Measurements from ENCODE around the gene SHROOM3.

Gene SHROOM3

GRCh38 chr4:76434901-76435527 is at the start of gene SHROOM3:
Gene SHROOM3, plus strand, starts transcription at chr4:76435229. Its CDS starts 824 bp downstream, at chr4:76436053.
- H3K9ac ChIP-seq (ENCODE audit: low read depth, low read length), result peak within 1 kb of the TSS; percentile 42
- H3K36me3 ChIP-seq (ENCODE audit: control insufficient read depth, insufficient read depth, low read length), result no peaks in the 10 kb centered on the region
- peaks cover 10% of the 10 kb centered on the region for H3K4me1 ChIP-seq (ENCODE audit: control insufficient read depth, insufficient read depth, low read length)
- no peaks in the 10 kb centered on the region for H3K9me3 ChIP-seq (ENCODE audit: control insufficient read depth, insufficient read depth, low read length)
- H3K27me3 ChIP-seq (ENCODE audit: control insufficient read depth, insufficient read depth, low read length), result no peaks in the 10 kb centered on the region
- peak within 1 kb of the TSS; percentile 40 for H3K4me3 ChIP-seq (ENCODE audit: low read depth, low read length)

- no peaks in the 10 kb centered on the region for H3K27me3 ChIP-seq (ENCODE audit: control insufficient read depth, insufficient read depth, low read length)
- peaks cover 15% of the 10 kb centered on the region for H3K4me1 ChIP-seq (ENCODE audit: control insufficient read depth, insufficient read depth, low read length)
- no peaks in the 10 kb centered on the region for H3K36me3 ChIP-seq (ENCODE audit: control insufficient read depth, insufficient read depth, low read length)
- no peak overlapping the region for H3K9ac ChIP-seq (ENCODE audit: low read depth, low read length)
- H3K9me3 ChIP-seq (ENCODE audit: control insufficient read depth, insufficient read depth, low read length), result no peaks in the 10 kb centered on the region
- no peak overlapping the region for H3K4me3 ChIP-seq (ENCODE audit: low read depth, low read length)
Measured at GRCh38 chr4:76385974-76386373, 49.1 kb upstream of the SHROOM3 start.

- Histone ChIP-seq H3K9ac (ENCODE audit: low read depth, low read length) (no peak overlapping the region), H3K27me3 (ENCODE audit: control insufficient read depth, insufficient read depth, low read length) (no peaks in the 10 kb centered on the region), H3K4me1 (ENCODE audit: control insufficient read depth, insufficient read depth, low read length) (peaks cover 15% of the 10 kb centered on the region), H3K4me3 (ENCODE audit: low read depth, low read length) (no peak overlapping the region), H3K36me3 (ENCODE audit: control insufficient read depth, insufficient read depth, low read length) (no peaks in the 10 kb centered on the region), H3K9me3 (ENCODE audit: control insufficient read depth, insufficient read depth, low read length) (no peaks in the 10 kb centered on the region)
Measured at GRCh38 chr4:76386566-76387305, 48.3 kb upstream of the SHROOM3 start.

- H3K4me1 ChIP-seq (ENCODE audit: control insufficient read depth, insufficient read depth, low read length), result peaks cover 12% of the 10 kb centered on the region
- no peak overlapping the region for H3K9ac ChIP-seq (ENCODE audit: low read depth, low read length)
- H3K27me3 ChIP-seq (ENCODE audit: control insufficient read depth, insufficient read depth, low read length), result no peaks in the 10 kb centered on the region
- H3K9me3 ChIP-seq (ENCODE audit: control insufficient read depth, insufficient read depth, low read length), result no peaks in the 10 kb centered on the region
- H3K4me3 ChIP-seq (ENCODE audit: low read depth, low read length), result no peak overlapping the region
- H3K36me3 ChIP-seq (ENCODE audit: control insufficient read depth, insufficient read depth, low read length), result no peaks in the 10 kb centered on the region
Measured at GRCh38 chr4:76388160-76388908, 46.7 kb upstream of the SHROOM3 start.

- Histone ChIP-seq H3K9me3 (ENCODE audit: control insufficient read depth, insufficient read depth, low read length) (no peaks in the 10 kb centered on the region), H3K4me3 (ENCODE audit: low read depth, low read length) (no peak overlapping the region), H3K4me1 (ENCODE audit: control insufficient read depth, insufficient read depth, low read length) (peaks cover 4% of the 10 kb centered on the region), H3K9ac (ENCODE audit: low read depth, low read length) (no peak overlapping the region), H3K27me3 (ENCODE audit: control insufficient read depth, insufficient read depth, low read length) (no peaks in the 10 kb centered on the region), H3K36me3 (ENCODE audit: control insufficient read depth, insufficient read depth, low read length) (no peaks in the 10 kb centered on the region)
Measured at GRCh38 chr4:76401654-76402053, 33.4 kb upstream of the SHROOM3 start.

GRCh38 chr4:76406081-76406480 is 28.9 kb upstream of the SHROOM3 start:
- Histone ChIP-seq H3K36me3 (ENCODE audit: control insufficient read depth, insufficient read depth, low read length) (no peaks in the 10 kb centered on the region), H3K9ac (ENCODE audit: low read depth, low read length) (no peak overlapping the region), H3K9me3 (ENCODE audit: control insufficient read depth, insufficient read depth, low read length) (no peaks in the 10 kb centered on the region), H3K27me3 (ENCODE audit: control insufficient read depth, insufficient read depth, low read length) (no peaks in the 10 kb centered on the region), H3K4me3 (ENCODE audit: low read depth, low read length) (no peak overlapping the region), H3K4me1 (ENCODE audit: control insufficient read depth, insufficient read depth, low read length) (no peaks in the 10 kb centered on the region)

GRCh38 chr4:76407440-76408119 is 27.4 kb upstream of the SHROOM3 start:
- H3K4me3 ChIP-seq (ENCODE audit: low read depth, low read length), result no peak overlapping the region
- no peaks in the 10 kb centered on the region for H3K36me3 ChIP-seq (ENCODE audit: control insufficient read depth, insufficient read depth, low read length)
- H3K9me3 ChIP-seq (ENCODE audit: control insufficient read depth, insufficient read depth, low read length), result no peaks in the 10 kb centered on the region
- H3K9ac ChIP-seq (ENCODE audit: low read depth, low read length), result no peak overlapping the region
- H3K4me1 ChIP-seq (ENCODE audit: control insufficient read depth, insufficient read depth, low read length), result no peaks in the 10 kb centered on the region
- no peaks in the 10 kb centered on the region for H3K27me3 ChIP-seq (ENCODE audit: control insufficient read depth, insufficient read depth, low read length)

GRCh38 chr4:76410636-76411035 is 24.4 kb upstream of the SHROOM3 start:
- Histone ChIP-seq H3K9ac (ENCODE audit: low read depth, low read length) (no peak overlapping the region), H3K27me3 (ENCODE audit: control insufficient read depth, insufficient read depth, low read length) (no peaks in the 10 kb centered on the region), H3K9me3 (ENCODE audit: control insufficient read depth, insufficient read depth, low read length) (no peaks in the 10 kb centered on the region), H3K4me1 (ENCODE audit: control insufficient read depth, insufficient read depth, low read length) (no peaks in the 10 kb centered on the region), H3K36me3 (ENCODE audit: control insufficient read depth, insufficient read depth, low read length) (no peaks in the 10 kb centered on the region), H3K4me3 (ENCODE audit: low read depth, low read length) (no peak overlapping the region)

- no peak overlapping the region for H3K9ac ChIP-seq (ENCODE audit: low read depth, low read length)
- H3K27me3 ChIP-seq (ENCODE audit: control insufficient read depth, insufficient read depth, low read length), result peaks cover 6% of the 10 kb centered on the region
- no peaks in the 10 kb centered on the region for H3K4me1 ChIP-seq (ENCODE audit: control insufficient read depth, insufficient read depth, low read length)
- H3K9me3 ChIP-seq (ENCODE audit: control insufficient read depth, insufficient read depth, low read length), result no peaks in the 10 kb centered on the region
- H3K4me3 ChIP-seq (ENCODE audit: low read depth, low read length), result peak overlapping the region; percentile 39
- H3K36me3 ChIP-seq (ENCODE audit: control insufficient read depth, insufficient read depth, low read length), result no peaks in the 10 kb centered on the region
Measured at GRCh38 chr4:76420188-76420761, 14.8 kb upstream of the SHROOM3 start.

GRCh38 chr4:76420762-76421581 is 14.1 kb upstream of the SHROOM3 start, which contains the start of gene CCDC158:
Gene CCDC158, minus strand, starts transcription at chr4:76421141. Its CDS starts 17,934 bp downstream, at chr4:76403207.
- Histone ChIP-seq H3K27me3 (ENCODE audit: control insufficient read depth, insufficient read depth, low read length) (peaks cover 6% of the 10 kb centered on the region), H3K9ac (ENCODE audit: low read depth, low read length) (no peak within 1 kb of the TSS), H3K4me3 (ENCODE audit: low read depth, low read length) (peak within 1 kb of the TSS; percentile 39), H3K36me3 (ENCODE audit: control insufficient read depth, insufficient read depth, low read length) (no peaks in the 10 kb centered on the region), H3K4me1 (ENCODE audit: control insufficient read depth, insufficient read depth, low read length) (no peaks in the 10 kb centered on the region), H3K9me3 (ENCODE audit: control insufficient read depth, insufficient read depth, low read length) (no peaks in the 10 kb centered on the region)
